GM18498 (cell line): ENCODE results near the gene JAK1.

Source experiments
- ATAC-seq: cut with Tn5 transposase; IDR thresholded peaks from one replicate; pipeline ENCODE4 v1.9.1; 2021; ENCODE audit warnings: mild to moderate bottlenecking, moderate library complexity; ENCODE audit not compliant: unreplicated experiment

Gene JAK1

GRCh38 chr1:64801851-64802523, 164.4 kb downstream of the JAK1 start:
- ATAC-seq, result no peak

GRCh38 chr1:64798872-64799271, 167.5 kb downstream of the JAK1 start:
- ATAC-seq, result no peak

- no peak for ATAC-seq
These were observed 175.4 kb downstream of the JAK1 start for GRCh38 chr1:64790832-64791487.
